SU-DHL-6 (cell line): ENCODE measurements around the gene WDR53.
"Not testable (repeated sequence)": the region's sequence is repeated elsewhere in the genome, so short reads cannot be mapped to it uniquely, and the experiment has no call there.

Source experiments
- CTCF ChIP-seq: fragments of 200-600 bp; sonication (generic); IDR thresholded peaks from one replicate; pipeline ENCODE4 v1.5.1; 2017; ENCODE audit warnings: antibody characterized with exemption, mild to moderate bottlenecking, low read length, moderate library complexity; ENCODE audit not compliant: insufficient read depth, poor library complexity, severe bottlenecking
- EZH2phosphoT487 ChIP-seq: fragments of 200-600 bp; sonication (generic), shearing (Covaris generic); conservative IDR thresholded peaks from 2 replicates; pipeline ENCODE4 v1.6.1; 2018; ENCODE audit warnings: mild to moderate bottlenecking, antibody characterized with exemption, low read length, moderate library complexity, mixed read lengths

GRCh38 chr3:196511646-196512425 lies 56.5 kb downstream of the WDR53 start:
- TF ChIP-seq CTCF, EZH2phosphoT487: not testable (repeated sequence)
